Hematopoietic multipotent progenitor cell treated with erythropoietin and hydrocortisone succinate and interleukin-3 and kit ligand, for 4 days (in vitro differentiated cells): ENCODE data around the gene GCG.

Source experiments
- DNase-seq: peaks from one replicate; pipeline ENCODE4 v3.0.0-alpha.2; 2015

The GCG gene

GRCh38 chr2:162152147-162152546 lies at the start of gene GCG:
GCG (minus strand) TSS chr2:162152247; CDS start chr2:162149178, 3,069 bp downstream.
- DNase-seq = no peak

GRCh38 chr2:162200636-162201035 lies 48.6 kb upstream of the GCG start:
- DNase-seq = no peak

GRCh38 chr2:162199913-162200312 lies 47.9 kb upstream of the GCG start:
- DNase-seq = no peak

- no peak for DNase-seq
Measured at GRCh38 chr2:162198239-162198638, 46.2 kb upstream of the GCG start.

- no peak for DNase-seq
Measured at GRCh38 chr2:162197069-162197825, 45.2 kb upstream of the GCG start.

GRCh38 chr2:162196638-162197037 lies 44.6 kb upstream of the GCG start:
- no peak for DNase-seq

- no peak for DNase-seq
Measured at GRCh38 chr2:162188451-162188850, 36.4 kb upstream of the GCG start.

GRCh38 chr2:162185541-162186232 lies 33.6 kb upstream of the GCG start:
- DNase-seq = no peak

- no peak for DNase-seq
Measured at GRCh38 chr2:162184821-162185450, 32.9 kb upstream of the GCG start.

- no peak for DNase-seq
Measured at GRCh38 chr2:162184359-162184758, 32.3 kb upstream of the GCG start.

- DNase-seq = no peak
Measured at GRCh38 chr2:162182395-162182794, 30.3 kb upstream of the GCG start.

GRCh38 chr2:162177301-162177700 lies 25.3 kb upstream of the GCG start:
- no peak for DNase-seq

GRCh38 chr2:162175714-162176113 lies 23.7 kb upstream of the GCG start:
- no peak for DNase-seq

- no peak for DNase-seq
Measured at GRCh38 chr2:162174746-162175145, 22.7 kb upstream of the GCG start.

GRCh38 chr2:162172802-162173370 lies 20.8 kb upstream of the GCG start:
- no peak for DNase-seq

GRCh38 chr2:162166745-162167144 lies 14.7 kb upstream of the GCG start:
- DNase-seq = no peak

GRCh38 chr2:162166174-162166573 lies 14.1 kb upstream of the GCG start:
- no peak for DNase-seq

- no peak for DNase-seq
Measured at GRCh38 chr2:162164802-162165201, 12.8 kb upstream of the GCG start.

GRCh38 chr2:162159446-162159845 lies 7.4 kb upstream of the GCG start:
- no peak for DNase-seq

GRCh38 chr2:162156149-162156548 lies 4.1 kb upstream of the GCG start:
- DNase-seq = no peak

GRCh38 chr2:162155093-162155492 lies 3.0 kb upstream of the GCG start:
- peak; percentile 4 for DNase-seq

GRCh38 chr2:162153608-162154224 lies 1.7 kb upstream of the GCG start:
- DNase-seq = peak; percentile 85

- no peak for DNase-seq
Measured at GRCh38 chr2:162149940-162150339, 2.1 kb downstream of the GCG start.
